MM.1S (cell line): ENCODE data around the gene C19orf81.

ENCODE experiments used
- EZH2 ChIP-seq: fragments of 300-600 bp; sonication (generic); optimal IDR thresholded peaks from 2 replicates; pipeline ENCODE3; 2017; ENCODE audit warnings: low read depth, mild to moderate bottlenecking, antibody characterized with exemption, low read length, mixed read lengths
- EZH2phosphoT487 ChIP-seq: fragments of 300-600 bp; sonication (generic); IDR thresholded peaks from 2 replicates; pipeline ENCODE4 v1.6.1; 2018; ENCODE audit warnings: antibody characterized with exemption, low read length
- TF ChIP-seq, protein P1 (sequence below): fragments of 300-600 bp; sonication (generic); IDR thresholded peaks from 2 replicates; pipeline ENCODE4 v1.5.1; 2016; ENCODE audit warnings: antibody characterized with exemption, low read length, mixed read lengths

DNA sequence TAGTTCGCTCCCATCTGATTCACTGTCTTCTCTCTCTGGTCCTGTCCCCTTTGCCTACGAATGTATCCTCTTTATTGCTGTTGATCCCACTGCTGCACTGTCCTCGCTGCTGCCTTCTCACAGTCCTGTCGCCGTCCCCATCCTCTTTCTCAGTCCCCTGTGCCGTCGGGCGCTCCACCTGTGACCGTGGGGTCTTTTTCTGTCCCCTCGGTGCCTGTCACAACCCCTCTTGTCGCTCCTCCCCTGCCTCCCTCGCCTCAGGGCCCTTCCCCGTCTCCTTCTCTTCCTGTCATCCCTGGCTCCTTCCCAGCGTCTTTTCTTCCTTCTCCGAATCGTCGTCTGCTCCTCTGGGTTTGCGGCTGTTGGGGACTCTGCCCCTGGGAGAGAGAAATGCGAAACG is 41.9 kb upstream of the C19orf81 start:
- TF ChIP-seq, protein P1, sequence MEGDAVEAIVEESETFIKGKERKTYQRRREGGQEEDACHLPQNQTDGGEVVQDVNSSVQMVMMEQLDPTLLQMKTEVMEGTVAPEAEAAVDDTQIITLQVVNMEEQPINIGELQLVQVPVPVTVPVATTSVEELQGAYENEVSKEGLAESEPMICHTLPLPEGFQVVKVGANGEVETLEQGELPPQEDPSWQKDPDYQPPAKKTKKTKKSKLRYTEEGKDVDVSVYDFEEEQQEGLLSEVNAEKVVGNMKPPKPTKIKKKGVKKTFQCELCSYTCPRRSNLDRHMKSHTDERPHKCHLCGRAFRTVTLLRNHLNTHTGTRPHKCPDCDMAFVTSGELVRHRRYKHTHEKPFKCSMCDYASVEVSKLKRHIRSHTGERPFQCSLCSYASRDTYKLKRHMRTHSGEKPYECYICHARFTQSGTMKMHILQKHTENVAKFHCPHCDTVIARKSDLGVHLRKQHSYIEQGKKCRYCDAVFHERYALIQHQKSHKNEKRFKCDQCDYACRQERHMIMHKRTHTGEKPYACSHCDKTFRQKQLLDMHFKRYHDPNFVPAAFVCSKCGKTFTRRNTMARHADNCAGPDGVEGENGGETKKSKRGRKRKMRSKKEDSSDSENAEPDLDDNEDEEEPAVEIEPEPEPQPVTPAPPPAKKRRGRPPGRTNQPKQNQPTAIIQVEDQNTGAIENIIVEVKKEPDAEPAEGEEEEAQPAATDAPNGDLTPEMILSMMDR, result no peak
- no peak for TF ChIP-seq EZH2
- TF ChIP-seq EZH2phosphoT487, result no peak
